H1 (cell line): ENCODE measurements around the gene ICAM2. TPM values are rescaled to one million over a fixed set of nuclear protein-coding genes. Genes with fewer than 3 reads are reported as not detected.
A peak's percentile ranks its signal among the peaks of the same experiment; 100 is the strongest.

Experiments used
- CTCF ChIA-PET: fragments of 300-600 bp; sonication (Branson Sonifier 250); formaldehyde crosslinking; loops from one replicate; lab custom pipeline; 2021; ENCODE audit not compliant: partially characterized antibody; lab: Charles Lee
- POLR2A ChIA-PET: fragments of 300-600 bp; sonication (Branson Sonifier 250); formaldehyde crosslinking; loops from one replicate; lab custom pipeline; 2021; ENCODE audit warnings: inconsistent platforms; ENCODE audit not compliant: partially characterized antibody; lab: Charles Lee
- DNase-seq, 2 experiments: peaks; one replicate each; pipeline versions ENCODE4 v3.0.0 to v3.0.0-alpha.2; 2010 to 2022; ENCODE audit warnings: low spot score in 2 of 2, low read depth in 1 of 2, mixed read lengths in 1 of 2
- FAIRE-seq: peaks from 2 replicates; lab custom pipeline; 2011; peaks lifted over from hg19 to GRCh38; lab: Jason Lieb, UNC
- H2AFZ ChIP-seq: 2 replicates; pipeline ENCODE4 v1.8.1; 2012; ENCODE audit warnings: low read length, inconsistent platforms
- H2AK5ac ChIP-seq: 2 replicates; pipeline ENCODE4 v1.6.1; 2013; ENCODE audit warnings: low read depth, low read length
- H2BK120ac ChIP-seq: replicated peaks from 2 replicates; pipeline ENCODE3; 2013; ENCODE audit warnings: low read depth, low read length, inconsistent platforms
- H2BK12ac ChIP-seq: 2 replicates; pipeline ENCODE4 v1.6.1; 2013; ENCODE audit warnings: low read depth, low read length
- H2BK15ac ChIP-seq: 2 replicates; pipeline ENCODE4 v1.6.1; 2013; ENCODE audit warnings: low read length
- H2BK20ac ChIP-seq: 2 replicates; pipeline ENCODE4 v1.6.1; 2013; ENCODE audit warnings: low read length
- H2BK5ac ChIP-seq: 2 replicates; pipeline ENCODE4 v1.6.1; 2013; ENCODE audit warnings: low read depth, low read length
- H3K14ac ChIP-seq: 2 replicates; pipeline ENCODE4 v1.6.1; 2013; ENCODE audit warnings: inconsistent platforms; ENCODE audit not compliant: insufficient read length
- H3K18ac ChIP-seq: 2 replicates; pipeline ENCODE4 v1.6.1; 2013; ENCODE audit warnings: low read length; ENCODE audit errors: extremely low read depth
- H3K23ac ChIP-seq: 2 replicates; pipeline ENCODE4 v1.6.1; 2013; ENCODE audit warnings: inconsistent platforms; ENCODE audit not compliant: insufficient read length
- H3K23me2 ChIP-seq: 2 replicates; pipeline ENCODE4 v1.6.1; 2013; ENCODE audit warnings: low read depth, low read length
- H3K27ac ChIP-seq: 2 replicates; pipeline ENCODE4 v1.6.1; 2011; ENCODE audit warnings: low read depth, low read length, inconsistent platforms
- H3K27me3 ChIP-seq, 4 experiments: replicated peaks in 1 of 4; 1 replicate in 1 of 4; 2 replicates in 3 of 4; pipeline versions ENCODE4 v1.6.1 to v1.8.1; 2011 to 2013; ENCODE audit warnings: low read length in 3 of 4, mild to moderate bottlenecking in 3 of 4, inconsistent platforms in 2 of 4, mixed read lengths in 2 of 4, moderate library complexity in 1 of 4; ENCODE audit not compliant: control insufficient read depth in 3 of 4, insufficient read depth in 3 of 4; ENCODE audit errors: extremely low read depth in 1 of 4
- H3K36me3 ChIP-seq, 4 experiments: 2 replicates each; pipeline versions ENCODE4 v1.6.1 to v1.8.1; 2011 to 2013; ENCODE audit warnings: mild to moderate bottlenecking in 4 of 4, low read length in 3 of 4, moderate library complexity in 2 of 4, control low read depth in 1 of 4, inconsistent platforms in 1 of 4; ENCODE audit not compliant: insufficient read depth in 4 of 4, control insufficient read depth in 2 of 4
- H3K4ac ChIP-seq: replicated peaks from 2 replicates; pipeline ENCODE3; 2013; ENCODE audit warnings: low read length, low read depth, mixed read lengths, inconsistent platforms; ENCODE audit not compliant: insufficient read length
- H3K4me1 ChIP-seq, 4 experiments: replicated peaks in 1 of 4; 1 replicate in 1 of 4; 2 replicates in 3 of 4; pipeline versions ENCODE4 v1.6.1 to v1.8.1; 2011 to 2013; ENCODE audit warnings: low read length in 3 of 4, inconsistent platforms in 2 of 4, mixed read lengths in 1 of 4; ENCODE audit not compliant: insufficient read depth in 4 of 4, control insufficient read depth in 3 of 4
- H3K4me2 ChIP-seq, 2 experiments: 2 replicates each; pipeline versions ENCODE4 v1.6.1 to v1.8.1; 2011 to 2013; ENCODE audit warnings: low read depth in 2 of 2, low read length in 2 of 2, control low read depth in 1 of 2, inconsistent platforms in 1 of 2, mild to moderate bottlenecking in 1 of 2; ENCODE audit not compliant: insufficient read depth in 1 of 2
- H3K4me3 ChIP-seq, 4 experiments: fragments of 200-600, 300-600 bp in 1 of 4; sonication (generic), shearing (Covaris generic), sonication (Bioruptor Twin) in 1 of 4; 2 replicates each; pipeline versions ENCODE4 v1.5.1 to v1.8.1; 2011 to 2016; ENCODE audit warnings: low read length in 4 of 4, low read depth in 3 of 4, control low read depth in 2 of 4, inconsistent platforms in 2 of 4, mild to moderate bottlenecking in 2 of 4, mixed read lengths in 1 of 4, moderate library complexity in 1 of 4; ENCODE audit not compliant: insufficient read depth in 2 of 4; ENCODE audit errors: extremely low read depth in 1 of 4
- H3K56ac ChIP-seq: replicated peaks from 2 replicates; pipeline ENCODE3; 2013; ENCODE audit warnings: low read depth, mild to moderate bottlenecking, mixed read lengths, low read length, inconsistent platforms; ENCODE audit not compliant: insufficient read length
- H3K79me1 ChIP-seq: 2 replicates; pipeline ENCODE4 v1.6.1; 2013; ENCODE audit warnings: low read depth, low read length, control low read depth
- H3K79me2 ChIP-seq, 2 experiments: 2 replicates each; pipeline versions ENCODE4 v1.6.1 to v1.8.1; 2012 to 2013; ENCODE audit warnings: low read length in 2 of 2, mild to moderate bottlenecking in 2 of 2, inconsistent platforms in 1 of 2; ENCODE audit not compliant: insufficient read depth in 2 of 2, control insufficient read depth in 1 of 2
- H3K9ac ChIP-seq, 4 experiments: replicated peaks in 1 of 4; 1 replicate in 1 of 4; 2 replicates in 3 of 4; pipeline versions ENCODE4 v1.6.1 to v1.8.1; 2011 to 2013; ENCODE audit warnings: low read depth in 3 of 4, low read length in 3 of 4, control low read depth in 2 of 4, mild to moderate bottlenecking in 2 of 4, moderate library complexity in 2 of 4, inconsistent platforms in 1 of 4; ENCODE audit errors: extremely low read depth in 1 of 4
- H3K9me3 ChIP-seq, 2 experiments: 2 replicates each; pipeline versions ENCODE4 v1.6.1 to v1.8.1; 2012 to 2013; ENCODE audit warnings: mild to moderate bottlenecking in 2 of 2, moderate library complexity in 2 of 2, control low read depth in 1 of 2, inconsistent platforms in 1 of 2, low read depth in 1 of 2, low read length in 1 of 2, mixed read lengths in 1 of 2; ENCODE audit not compliant: insufficient read depth in 2 of 2
- H4K20me1 ChIP-seq, 2 experiments: replicated peaks in 1 of 2; 2 replicates each; pipeline versions ENCODE3 to v1.8.1; 2011 to 2013; ENCODE audit warnings: inconsistent platforms in 2 of 2, low read length in 2 of 2, mild to moderate bottlenecking in 1 of 2; ENCODE audit not compliant: insufficient read depth in 2 of 2, control insufficient read depth in 1 of 2
- H4K5ac ChIP-seq: 2 replicates; pipeline ENCODE4 v1.6.1; 2013; ENCODE audit warnings: low read length, low read depth, mixed read lengths, inconsistent platforms; ENCODE audit not compliant: insufficient read length
- H4K8ac ChIP-seq: 2 replicates; pipeline ENCODE4 v1.8.0; 2013; ENCODE audit warnings: mild to moderate bottlenecking, moderate library complexity, low read length, inconsistent platforms; ENCODE audit not compliant: insufficient read depth; ENCODE audit errors: extremely low read depth
- H4K91ac ChIP-seq: replicated peaks from 2 replicates; pipeline ENCODE3; 2013; ENCODE audit warnings: low read length, mixed read lengths, inconsistent platforms; ENCODE audit not compliant: insufficient read length
- CTBP2 ChIP-seq: IDR thresholded peaks from 2 replicates; pipeline ENCODE4 v1.7.0; 2011; ENCODE audit warnings: borderline replicate concordance, mild to moderate bottlenecking, moderate library complexity, mixed read lengths, low read length; ENCODE audit not compliant: insufficient read depth, insufficient read length
- HDAC6 ChIP-seq: IDR thresholded peaks from one replicate; pipeline ENCODE4 v1.7.1; 2012; ENCODE audit warnings: low read depth, mild to moderate bottlenecking, inconsistent platforms, low read length, moderate library complexity
- RFX5 ChIP-seq: IDR thresholded peaks from 2 replicates; pipeline ENCODE4 v1.6.1; 2011; ENCODE audit warnings: low read depth, low read length, improper control_type of control experiment, borderline replicate concordance
- SIRT6 ChIP-seq: IDR thresholded peaks from one replicate; pipeline ENCODE4 v1.7.1; 2012; ENCODE audit warnings: low read length, inconsistent platforms
- SIX5 ChIP-seq: IDR thresholded peaks from 2 replicates; pipeline ENCODE4 v1.6.1; 2011; ENCODE audit warnings: mild to moderate bottlenecking, low read depth, low read length
- TBP ChIP-seq: IDR thresholded peaks from 2 replicates; pipeline ENCODE4 v1.6.1; 2011; ENCODE audit warnings: low read depth, low read length, improper control_type of control experiment
- WGBS, 2 experiments: shearing (Covaris generic) in 1 of 2; methylation state at CpG; one replicate each; pipeline versions ENCODE4 v1.1.6 to v1.1.7; 2013 to 2015; ENCODE audit warnings: low lambda C conversion rate in 2 of 2, mixed read lengths in 2 of 2, inconsistent platforms in 1 of 2, low coverage in 1 of 2, missing lambda C conversion rate in 1 of 2; ENCODE audit not compliant: insufficient replicate concordance in 2 of 2, insufficient coverage in 1 of 2, insufficient read length in 1 of 2; ENCODE audit errors: extremely low coverage in 1 of 2, missing lambda C conversion rate in 1 of 2; 5-methylcytosine and 5-hydroxymethylcytosine counted together
- polyA plus RNA-seq, 7 experiments: library from polyadenylated mRNA; depleted of rRNA in 3 of 7; stranded (reverse) in 5 of 7; unstranded in 2 of 7; fragments of >200 nt in 5 of 7; fragments of 200-250 nt in 2 of 7; gene quantifications; 1 replicate in 5 of 7; 2 replicates in 1 of 7; 4 replicates in 1 of 7; pipeline versions ENCODE4 v1.2.1 to v1.2.3, GENCODE V29; 2011 to 2013; ENCODE audit warnings: missing spikeins in 2 of 7, mixed read lengths in 2 of 7
- total RNA-seq: library from RNA; stranded (reverse); fragmentation: NEBNext Ultra II Directional; extraction: Animal tissue kit (Norgen Biotek cat#: 25700); gene quantifications from 2 replicates; pipeline ENCODE4 v1.2.1, GENCODE V29; 2021
- TF ChIP-seq, protein P1 (sequence below): IDR thresholded peaks from 2 replicates; pipeline ENCODE4 v1.6.1; 2011; ENCODE audit warnings: low read length, improper control_type of control experiment

ICAM2 gene
- total and polyA plus RNA-seq, 2 of the 8 experiments (the other 6 are each of a cell fraction or from before 2014, with no cell fraction given): 0.45 to 0.63 TPM

DNA sequence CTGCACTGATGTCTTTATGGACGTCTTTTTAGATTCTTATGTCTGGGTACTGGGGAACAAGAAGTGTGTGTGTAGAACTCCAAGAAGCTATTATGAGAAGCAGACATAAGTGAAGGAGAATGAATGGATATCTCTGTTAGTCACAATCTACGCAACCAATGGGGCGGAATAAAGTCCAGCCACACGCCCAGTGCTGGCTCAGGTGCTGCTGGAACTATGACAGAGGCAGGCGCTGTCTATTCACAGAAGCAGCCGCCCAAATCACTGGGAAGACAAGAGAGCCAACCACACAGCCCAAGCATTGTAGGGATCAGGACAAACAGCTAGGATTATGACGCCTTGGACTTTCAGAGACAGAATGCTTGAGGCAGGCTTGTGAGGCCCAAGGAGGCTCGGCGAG lies 43.9 kb upstream of the ICAM2 start:
- H3K4me3 ChIP-seq: peak overlapping the region in 1 of 4 experiments; percentile 35; a peak in 2 of 8 replicates
- no peak overlapping the region for H4K8ac ChIP-seq
- no peaks in the 10 kb centered on the region for H3K23me2 ChIP-seq
- H3K4me1 ChIP-seq: peaks cover 0 to 3% (median 0%) of the 10 kb centered on the region in 4 experiments; a peak in 1 of 7 replicates
- H3K36me3 ChIP-seq: peaks cover 0 to 2% (median 0%) of the 10 kb centered on the region in 4 experiments; a peak in 1 of 8 replicates
- no peak overlapping the region for H3K56ac ChIP-seq
- DNase-seq: no peak
- H3K18ac ChIP-seq: no peak overlapping the region
- 89% methylated on average over 9 of the region's 9 CpGs; no CpG with 5 or more reads in 1 of the 2 experiments for WGBS, 2 experiments
- TF ChIP-seq SIX5 (no peak), HDAC6 (no peak), SIRT6 (no peak), RFX5 (no peak), TBP (no peak), CTBP2 (no peak)
- TF ChIP-seq, protein P1, sequence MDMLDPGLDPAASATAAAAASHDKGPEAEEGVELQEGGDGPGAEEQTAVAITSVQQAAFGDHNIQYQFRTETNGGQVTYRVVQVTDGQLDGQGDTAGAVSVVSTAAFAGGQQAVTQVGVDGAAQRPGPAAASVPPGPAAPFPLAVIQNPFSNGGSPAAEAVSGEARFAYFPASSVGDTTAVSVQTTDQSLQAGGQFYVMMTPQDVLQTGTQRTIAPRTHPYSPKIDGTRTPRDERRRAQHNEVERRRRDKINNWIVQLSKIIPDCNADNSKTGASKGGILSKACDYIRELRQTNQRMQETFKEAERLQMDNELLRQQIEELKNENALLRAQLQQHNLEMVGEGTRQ: no peak
- H2AK5ac ChIP-seq: no peak overlapping the region
- H3K23ac ChIP-seq: no peak overlapping the region
- ChIA-PET CTCF (interaction anchor here (0.7 to 13.9 kb wide), 44 partner anchors 9 to 226 kb away, joined by 3 to 238 read pairs (median 6); partner anchors contain the start of genes ERN1 and GH1), POLR2A (interaction anchor here (0.9 to 1.5 kb wide), 5 partner anchors 28 to 83 kb away, joined by 3 to 18 read pairs (median 4); partner anchors contain the start of gene ERN1)
- no peaks in the 10 kb centered on the region for H3K27me3 ChIP-seq
- H3K9me3 ChIP-seq: peaks cover 0 to under 1% of the 10 kb centered on the region in 2 experiments; a peak in 2 of 4 replicates
- H2BK15ac ChIP-seq: no peak overlapping the region
- no peak overlapping the region for H2BK5ac ChIP-seq
- H3K14ac ChIP-seq: no peak overlapping the region
- H3K4me2 ChIP-seq: peak overlapping the region; percentile 1 to 35; a peak in 3 of 4 replicates
- H3K27ac ChIP-seq: no peak overlapping the region
- H2BK20ac ChIP-seq: no peak overlapping the region
- H3K79me1 ChIP-seq: no peaks in the 10 kb centered on the region
- no peak overlapping the region for H2BK12ac ChIP-seq
- 0 out of 2 replicates have a peak overlapping the region, but pooled peaks have one; percentile 31 for H2AFZ ChIP-seq
- H3K79me2 ChIP-seq: no peaks in the 10 kb centered on the region
- H3K4ac ChIP-seq: no peak overlapping the region
- H4K20me1 ChIP-seq: no peaks in the 10 kb centered on the region
- H3K9ac ChIP-seq: no peak overlapping the region; a peak in 1 of 7 replicates
- no peak overlapping the region for H4K5ac ChIP-seq
- H4K91ac ChIP-seq: no peak overlapping the region
- FAIRE-seq: no peak
- no peak overlapping the region for H2BK120ac ChIP-seq
